Testis (tissue), 3 donors: ENCODE measurements around the gene CCNK. TPM values are rescaled to one million over a fixed set of nuclear protein-coding genes. Genes with fewer than 3 reads are reported as not detected.

Source experiments
- DNase-seq: peaks from one replicate; pipeline ENCODE4 v3.0.0-alpha.2; 2019
- H3K27ac ChIP-seq, 2 donors: fragments of 200-600 bp; sonication (generic); one replicate each; pipeline ENCODE4 v1.5.1; 2019
- H3K27me3 ChIP-seq: fragments of 200-600 bp; sonication (generic); one replicate; pipeline ENCODE4 v1.5.1; 2019
- H3K36me3 ChIP-seq: fragments of 200-600 bp; sonication (generic); one replicate; pipeline ENCODE4 v1.5.1; 2017; ENCODE audit warnings: low read depth; ENCODE audit errors: missing control alignments
- H3K4me1 ChIP-seq: fragments of 200-600 bp; sonication (generic); one replicate; pipeline ENCODE4 v1.5.1; 2019
- H3K4me3 ChIP-seq, 2 donors: fragments of 200-600 bp; sonication (generic); one replicate each; pipeline ENCODE4 v1.5.1; 2017 to 2019
- H3K9me3 ChIP-seq: fragments of 200-600 bp; sonication (generic); one replicate; pipeline ENCODE4 v1.5.1; 2017
- POLR2A ChIP-seq: fragments of 450-650 bp; IDR thresholded peaks from one replicate; pipeline ENCODE4 v1.6.1; 2017; ENCODE audit warnings: antibody characterized with exemption, mild to moderate bottlenecking, moderate library complexity
- WGBS, 2 donors: methylation state at CpG; one replicate each; pipeline ENCODE4 v1.1.5; 2018; 5-methylcytosine and 5-hydroxymethylcytosine counted together
- intact Hi-C: fragments of 100-400 bp; cut with DNase I; formaldehyde crosslinking; loops from one replicate; pipeline ENCODE4 v1.15.1; 2023; ENCODE audit warnings: low total_unique reads
- polyA plus RNA-seq: library from polyadenylated mRNA; stranded (reverse); fragments of 350-450 nt; fragmentation: Illumina TruSeq; extraction: RNeasy Lipid Tissue Mini Kit (QIAGEN cat#74804); gene quantifications from one replicate; pipeline ENCODE4 v1.2.3, GENCODE V29; 2014; ENCODE audit warnings: low read depth, low replicate concordance; ENCODE audit not compliant: insufficient read depth
- total RNA-seq, 2 donors: library from RNA; depleted of rRNA; stranded (reverse); fragments of >200 nt; gene quantifications; one replicate each; pipeline ENCODE4 v1.2.3, GENCODE V29; 2016
- TF ChIP-seq, protein P1 (sequence below), 3 experiments: fragments of 450-650 bp in 2 of 3; fragments of 200-600 bp in 1 of 3; sonication (generic) in 1 of 3; IDR thresholded peaks; one replicate each; pipeline ENCODE4 v1.5.1; 2016 to 2019; ENCODE audit warnings: antibody characterized with exemption in 3 of 3, mild to moderate bottlenecking in 2 of 3, moderate library complexity in 1 of 3

The CCNK gene
- total and polyA plus RNA-seq, 3 donors from 2014 or later, result 69.1 to 134 (median 73.1) TPM

GRCh38 chr14:99522457-99522891 is 41.3 kb downstream of the CCNK start:
- Histone ChIP-seq H3K36me3 (no peaks in the 10 kb centered on the region), H3K4me1 (peaks cover 22% of the 10 kb centered on the region), H3K27ac (no peak overlapping the region), H3K4me3 (no peak overlapping the region), H3K27me3 (no peaks in the 10 kb centered on the region), H3K9me3 (no peaks in the 10 kb centered on the region)
- no peak for DNase-seq
- intact Hi-C loops, result no loop called here
- WGBS, 2 donors, result 53 to 62% methylated on average over 7 to 12 of the region's 12 CpGs
- no peak for TF ChIP-seq POLR2A
- TF ChIP-seq, protein P1, sequence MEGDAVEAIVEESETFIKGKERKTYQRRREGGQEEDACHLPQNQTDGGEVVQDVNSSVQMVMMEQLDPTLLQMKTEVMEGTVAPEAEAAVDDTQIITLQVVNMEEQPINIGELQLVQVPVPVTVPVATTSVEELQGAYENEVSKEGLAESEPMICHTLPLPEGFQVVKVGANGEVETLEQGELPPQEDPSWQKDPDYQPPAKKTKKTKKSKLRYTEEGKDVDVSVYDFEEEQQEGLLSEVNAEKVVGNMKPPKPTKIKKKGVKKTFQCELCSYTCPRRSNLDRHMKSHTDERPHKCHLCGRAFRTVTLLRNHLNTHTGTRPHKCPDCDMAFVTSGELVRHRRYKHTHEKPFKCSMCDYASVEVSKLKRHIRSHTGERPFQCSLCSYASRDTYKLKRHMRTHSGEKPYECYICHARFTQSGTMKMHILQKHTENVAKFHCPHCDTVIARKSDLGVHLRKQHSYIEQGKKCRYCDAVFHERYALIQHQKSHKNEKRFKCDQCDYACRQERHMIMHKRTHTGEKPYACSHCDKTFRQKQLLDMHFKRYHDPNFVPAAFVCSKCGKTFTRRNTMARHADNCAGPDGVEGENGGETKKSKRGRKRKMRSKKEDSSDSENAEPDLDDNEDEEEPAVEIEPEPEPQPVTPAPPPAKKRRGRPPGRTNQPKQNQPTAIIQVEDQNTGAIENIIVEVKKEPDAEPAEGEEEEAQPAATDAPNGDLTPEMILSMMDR (IDR thresholded peaks at IDR 0.05), result no peak

- Histone ChIP-seq H3K4me3 (no peak overlapping the region), H3K36me3 (no peaks in the 10 kb centered on the region), H3K27ac (no peak overlapping the region), H3K27me3 (no peaks in the 10 kb centered on the region), H3K9me3 (no peaks in the 10 kb centered on the region), H3K4me1 (peaks cover 22% of the 10 kb centered on the region)
- intact Hi-C loops, result no loop called here
- whole genome bisulfite sequencing, 2 donors, result 65 to 67% methylated on average over 9 to 14 of the region's 14 CpGs
- DNase-seq, result no peak
- no peak for TF ChIP-seq POLR2A
- TF ChIP-seq, protein P1 (IDR thresholded peaks at IDR 0.05), result no peak
These were observed 41.9 kb downstream of the CCNK start for GRCh38 chr14:99522934-99523703.

GRCh38 chr14:99523704-99524055 is 42.5 kb downstream of the CCNK start:
- Histone ChIP-seq H3K4me1 (peaks cover 19% of the 10 kb centered on the region), H3K36me3 (no peaks in the 10 kb centered on the region), H3K27me3 (no peaks in the 10 kb centered on the region), H3K9me3 (no peaks in the 10 kb centered on the region), H3K4me3 (no peak overlapping the region), H3K27ac (no peak overlapping the region)
- intact Hi-C loops, result no loop called here
- DNase-seq, result no peak
- TF ChIP-seq, protein P1 (IDR thresholded peaks at IDR 0.05), result no peak
- no peak for TF ChIP-seq POLR2A
- 66 to 79% methylated on average over 5 of the region's 5 CpGs for WGBS, 2 donors

DNA sequence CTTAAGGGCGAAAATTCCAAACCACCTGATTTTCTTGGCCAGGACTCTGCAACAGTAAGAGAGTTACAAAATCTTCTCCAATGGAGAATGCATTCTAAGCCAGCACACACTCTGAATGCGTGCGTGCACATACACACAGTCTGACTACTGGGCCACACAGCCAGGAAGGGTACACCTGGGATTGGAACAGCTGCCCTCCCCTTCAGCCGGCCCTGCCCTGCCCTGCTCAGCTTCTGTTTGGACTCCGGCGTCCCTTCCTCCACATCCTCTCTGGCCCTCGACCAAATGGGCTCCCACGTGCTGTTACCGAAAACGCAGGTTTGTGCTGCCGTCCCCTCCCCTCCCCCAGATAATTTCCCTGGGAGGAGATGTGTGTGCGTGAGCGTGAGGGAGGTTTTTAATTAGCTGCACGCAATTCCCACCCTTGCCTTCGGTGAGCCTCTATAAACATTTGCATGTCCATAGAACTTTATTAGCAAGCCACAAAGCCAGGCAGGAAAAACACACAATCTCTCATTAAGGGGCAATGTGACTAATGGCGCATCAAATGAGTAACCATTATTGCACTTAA is 43.0 kb downstream of the CCNK start:
- intact Hi-C loops, result no loop called here
- no peaks in the 10 kb centered on the region for H3K27me3 ChIP-seq
- TF ChIP-seq, protein P1 (IDR thresholded peaks at IDR 0.05), result no peak
- no peak for TF ChIP-seq POLR2A
- H3K27ac ChIP-seq, result no peak overlapping the region
- no peaks in the 10 kb centered on the region for H3K36me3 ChIP-seq
- no peak for DNase-seq
- H3K4me3 ChIP-seq, result no peak overlapping the region
- H3K9me3 ChIP-seq, result no peaks in the 10 kb centered on the region
- H3K4me1 ChIP-seq, result peaks cover 17% of the 10 kb centered on the region
- WGBS, 2 donors, result 66 to 69% methylated on average over 14 to 16 of the region's 16 CpGs
